GM10266 (cell line): ENCODE data around the gene CACNA1A.

Experiments used
- DNase-seq: peaks from one replicate; pipeline ENCODE4 v3.0.0; 2012; ENCODE audit errors: extremely low spot score
- CTCF ChIP-seq: IDR thresholded peaks from 2 replicates; pipeline ENCODE4 v1.5.1; 2012; ENCODE audit warnings: mild to moderate bottlenecking, low read depth; ENCODE audit not compliant: control insufficient read depth, insufficient read depth; ENCODE audit errors: missing control alignments

The CACNA1A gene

GRCh38 chr19:13164343-13165161 is 341.7 kb downstream of the CACNA1A start:
- no peak for DNase-seq
- no peak for TF ChIP-seq CTCF

GRCh38 chr19:13163609-13164342 is 342.5 kb downstream of the CACNA1A start:
- no peak for TF ChIP-seq CTCF
- no peak for DNase-seq

GRCh38 chr19:13162724-13163608 is 343.3 kb downstream of the CACNA1A start:
- TF ChIP-seq CTCF, result no peak
- peak; percentile 79 for DNase-seq

- no peak for TF ChIP-seq CTCF
- DNase-seq, result no peak
Measured at GRCh38 chr19:13160557-13160956, 345.7 kb downstream of the CACNA1A start.

GRCh38 chr19:13159713-13160112 is 346.6 kb downstream of the CACNA1A start:
- no peak for TF ChIP-seq CTCF
- no peak for DNase-seq
